ENCODE measurements around the gene VDAC2.

DNA sequence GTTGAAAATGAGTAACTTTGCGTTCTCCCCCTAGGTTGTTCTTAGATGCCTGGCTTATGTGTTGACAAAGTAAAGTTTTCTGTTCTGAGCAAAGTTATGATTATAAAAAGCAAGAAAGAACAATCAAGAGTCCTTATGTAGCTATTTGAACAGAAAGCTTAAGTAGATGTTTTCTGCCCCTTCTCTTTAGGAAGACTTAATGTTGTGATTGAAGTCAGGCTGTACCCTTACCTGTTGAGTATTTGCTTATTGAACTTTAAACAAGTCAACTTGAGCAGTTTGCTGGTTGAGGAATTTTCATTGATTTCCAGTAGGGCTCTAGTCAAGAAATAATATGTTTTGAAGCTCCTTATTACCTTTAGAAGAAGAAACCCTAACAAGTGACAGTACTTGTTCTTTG, 33.9 kb upstream of the VDAC2 start:
- TF ChIP-seq CHD2 (IDR thresholded peaks at IDR 0.05; ENCODE audit: borderline replicate concordance, low read depth, low read length) = no peak
- TF ChIP-seq TARDBP (IDR thresholded peaks at IDR 0.05; ENCODE audit: borderline replicate concordance) = no peak
- TF ChIP-seq SP1 (IDR thresholded peaks at IDR 0.05; ENCODE audit: low read depth, low read length) = no peak
- TF ChIP-seq, protein P1, sequence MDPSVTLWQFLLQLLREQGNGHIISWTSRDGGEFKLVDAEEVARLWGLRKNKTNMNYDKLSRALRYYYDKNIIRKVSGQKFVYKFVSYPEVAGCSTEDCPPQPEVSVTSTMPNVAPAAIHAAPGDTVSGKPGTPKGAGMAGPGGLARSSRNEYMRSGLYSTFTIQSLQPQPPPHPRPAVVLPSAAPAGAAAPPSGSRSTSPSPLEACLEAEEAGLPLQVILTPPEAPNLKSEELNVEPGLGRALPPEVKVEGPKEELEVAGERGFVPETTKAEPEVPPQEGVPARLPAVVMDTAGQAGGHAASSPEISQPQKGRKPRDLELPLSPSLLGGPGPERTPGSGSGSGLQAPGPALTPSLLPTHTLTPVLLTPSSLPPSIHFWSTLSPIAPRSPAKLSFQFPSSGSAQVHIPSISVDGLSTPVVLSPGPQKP (IDR thresholded peaks at IDR 0.05; ENCODE audit: low read depth, low read length) = no peak
- TF ChIP-seq TAF1 (IDR thresholded peaks at IDR 0.05; ENCODE audit: borderline replicate concordance, low read depth, low read length) = no peak
- TF ChIP-seq NRF1 (conservative IDR thresholded peaks at IDR 0.05; ENCODE audit: low read depth, low read length) = no peak
- TF ChIP-seq, protein P2, sequence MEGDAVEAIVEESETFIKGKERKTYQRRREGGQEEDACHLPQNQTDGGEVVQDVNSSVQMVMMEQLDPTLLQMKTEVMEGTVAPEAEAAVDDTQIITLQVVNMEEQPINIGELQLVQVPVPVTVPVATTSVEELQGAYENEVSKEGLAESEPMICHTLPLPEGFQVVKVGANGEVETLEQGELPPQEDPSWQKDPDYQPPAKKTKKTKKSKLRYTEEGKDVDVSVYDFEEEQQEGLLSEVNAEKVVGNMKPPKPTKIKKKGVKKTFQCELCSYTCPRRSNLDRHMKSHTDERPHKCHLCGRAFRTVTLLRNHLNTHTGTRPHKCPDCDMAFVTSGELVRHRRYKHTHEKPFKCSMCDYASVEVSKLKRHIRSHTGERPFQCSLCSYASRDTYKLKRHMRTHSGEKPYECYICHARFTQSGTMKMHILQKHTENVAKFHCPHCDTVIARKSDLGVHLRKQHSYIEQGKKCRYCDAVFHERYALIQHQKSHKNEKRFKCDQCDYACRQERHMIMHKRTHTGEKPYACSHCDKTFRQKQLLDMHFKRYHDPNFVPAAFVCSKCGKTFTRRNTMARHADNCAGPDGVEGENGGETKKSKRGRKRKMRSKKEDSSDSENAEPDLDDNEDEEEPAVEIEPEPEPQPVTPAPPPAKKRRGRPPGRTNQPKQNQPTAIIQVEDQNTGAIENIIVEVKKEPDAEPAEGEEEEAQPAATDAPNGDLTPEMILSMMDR (IDR thresholded peaks at IDR 0.05 in 2 of 3, conservative IDR thresholded peaks at IDR 0.05 in 1 of 3; ENCODE audit: control insufficient read depth in 2 of 3, extremely low read depth in 1 of 3, insufficient read depth in 1 of 3, low read depth in 3 of 3, low read length in 3 of 3) = no peak
- TF ChIP-seq CBX3 (IDR thresholded peaks at IDR 0.05; ENCODE audit: borderline replicate concordance, low read depth) = no peak
- no peak for TF ChIP-seq HCFC1 (IDR thresholded peaks at IDR 0.05; ENCODE audit: low read length)
- TF ChIP-seq CHD1 (IDR thresholded peaks at IDR 0.05; ENCODE audit: low read depth, low read length) = no peak
- TF ChIP-seq, protein P3, sequence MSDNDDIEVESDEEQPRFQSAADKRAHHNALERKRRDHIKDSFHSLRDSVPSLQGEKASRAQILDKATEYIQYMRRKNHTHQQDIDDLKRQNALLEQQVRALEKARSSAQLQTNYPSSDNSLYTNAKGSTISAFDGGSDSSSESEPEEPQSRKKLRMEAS (IDR thresholded peaks at IDR 0.05; ENCODE audit: low read depth, low read length) = no peak
- no peak for TF ChIP-seq MXI1 (IDR thresholded peaks at IDR 0.05; ENCODE audit: low read depth, low read length)
